ENCODE results near the gene PDSS1. TPM values are rescaled to one million over a fixed set of nuclear protein-coding genes. Genes with fewer than 3 reads are reported as not detected.
A peak's percentile ranks its signal among the peaks of the same experiment; 100 is the strongest.

PDSS1 gene
- total and polyA plus RNA-seq, 7 donors = 2.4 to 31.7 (median 4.7) TPM

GRCh38 chr10:26790221-26790995 lies 92.9 kb downstream of the PDSS1 start:
- no peak overlapping the region for H3K4me3 ChIP-seq
- H3K36me3 ChIP-seq = no peaks in the 10 kb centered on the region
- H3K4me1 ChIP-seq = peaks cover 0 to 20% (median 9%) of the 10 kb centered on the region in 4 donors
- intact Hi-C loops (cut with DNase I) = no loop called here
- no peak for DNase-seq
- no peaks in the 10 kb centered on the region for H3K27me3 ChIP-seq
- 95% methylated on average over 4 of the region's 4 CpGs for WGBS, 2 donors
- no peak overlapping the region for H3K27ac ChIP-seq
- peaks cover 0 to 3% (median 0%) of the 10 kb centered on the region in 4 donors for H3K9me3 ChIP-seq
- TF ChIP-seq POLR2A (IDR thresholded peaks at IDR 0.05) (no peak), CTCF (IDR thresholded peaks at IDR 0.05) (no peak), POLR2AphosphoS5 (IDR thresholded peaks at IDR 0.05) (no peak), EP300 (IDR thresholded peaks at IDR 0.05) (no peak)

- intact Hi-C loops (cut with DNase I) = no loop called here
- WGBS, 2 donors = 60 to 61% methylated on average over 2 of the region's 2 CpGs
- H3K4me3 ChIP-seq = no peak overlapping the region
- no peak for DNase-seq
- no peaks in the 10 kb centered on the region for H3K27me3 ChIP-seq
- peaks cover 0 to 3% (median 0%) of the 10 kb centered on the region in 4 donors for H3K9me3 ChIP-seq
- H3K4me1 ChIP-seq = peaks cover 0 to 23% (median 10%) of the 10 kb centered on the region in 4 donors
- TF ChIP-seq POLR2A (IDR thresholded peaks at IDR 0.05) (no peak), CTCF (IDR thresholded peaks at IDR 0.05) (no peak), POLR2AphosphoS5 (IDR thresholded peaks at IDR 0.05) (no peak), EP300 (IDR thresholded peaks at IDR 0.05) (no peak)
- H3K36me3 ChIP-seq = no peaks in the 10 kb centered on the region
- peak overlapping the region in 1 of 4 donors; percentile 30 for H3K27ac ChIP-seq
Observed at GRCh38 chr10:26792758-26793495, 95.4 kb downstream of the PDSS1 start.

Small RNA genes lying within 50 kb of the gene (small RNA-seq; reads per million reads assigned to genes)
- gene RF00191 (0 reads per million in 3 donors), gene RNU6-946P (0 reads per million in 3 donors)

Other genes starting within 250 kb of the PDSS1 start
- 10 to 100 TPM; 37.3 to 47.8 (median 42.7) TPM for gene ABI1, start 163.3 kb downstream of the PDSS1 start, total RNA-seq
- gene ABI1, start 163.3 kb downstream of the PDSS1 start, polyA plus RNA-seq = 10 to 100 TPM; 30.4 to 49.0 (median 45.6) TPM